ENCODE results near the gene CDC20.

GRCh38 chr1:43382027-43382779, 23.4 kb downstream of the CDC20 start:
- TF ChIP-seq CTCF (IDR thresholded peaks at IDR 0.05) (no peak), POLR2A (IDR thresholded peaks at IDR 0.05) (no peak), POLR2AphosphoS5 (IDR thresholded peaks at IDR 0.05) (no peak)

Measured in prostate gland (tissue), 2 donors.